PC-3 (cell line): ENCODE measurements around the gene KCP. TPM values are rescaled to one million over a fixed set of nuclear protein-coding genes. Genes with fewer than 3 reads are reported as not detected.

Source experiments
- ATAC-seq: fragments of 200-7000 bp; cut with Tn5 transposase; 2 replicates; pipeline ENCODE4 v1.9.1; 2020; ENCODE audit warnings: mild to moderate bottlenecking, moderate library complexity
- BruUV-seq: library from RNA; stranded (reverse); fragments of 400-500 nt; replicated peaks from 2 replicates; lab custom pipeline; 2021; lab: Mats Ljungman, UMichigan
- CTCF ChIA-PET: fragments of 300-600 bp; sonication (Branson Sonifier 250); formaldehyde crosslinking; loops from one replicate; lab custom pipeline; 2022; ENCODE audit warnings: antibody characterized with exemption; lab: Charles Lee
- POLR2A ChIA-PET: fragments of 300-600 bp; sonication (Branson Sonifier 250); formaldehyde crosslinking; loops from one replicate; lab custom pipeline; 2022; ENCODE audit warnings: antibody characterized with exemption; ENCODE audit not compliant: unreplicated experiment; lab: Charles Lee
- DNase-seq: peaks from one replicate; pipeline ENCODE4 v3.0.0-alpha.2; 2015
- H2AFZ ChIP-seq: fragments of 300-600 bp; sonication (generic); 2 replicates; pipeline ENCODE4 v1.6.0; 2016; ENCODE audit warnings: antibody characterized with exemption, low read length
- H3F3A ChIP-seq: fragments of 300-600 bp; sonication (generic); one replicate; pipeline ENCODE4 v1.6.0; 2017; ENCODE audit warnings: antibody characterized with exemption, low read length, control low read depth, mild to moderate bottlenecking; ENCODE audit not compliant: unreplicated experiment
- H3K27ac ChIP-seq: fragments of 300-600 bp; sonication (generic); 2 replicates; pipeline ENCODE4 v1.5.1; 2016; ENCODE audit warnings: mild to moderate bottlenecking, low read length
- H3K27me3 ChIP-seq: fragments of 300-600 bp; sonication (generic); 2 replicates; pipeline ENCODE4 v1.6.1; 2016; ENCODE audit warnings: low read length, mixed read lengths
- H3K36me3 ChIP-seq: fragments of 300-600 bp; sonication (generic); 2 replicates; pipeline ENCODE4 v1.6.1; 2016; ENCODE audit warnings: low read depth, mixed run types, low read length, mixed read lengths
- H3K4me1 ChIP-seq: fragments of 300-600 bp; sonication (generic); 2 replicates; pipeline ENCODE4 v1.5.1; 2016; ENCODE audit warnings: low read length; ENCODE audit not compliant: insufficient read depth
- H3K4me2 ChIP-seq: fragments of 300-600 bp; sonication (generic); 2 replicates; pipeline ENCODE4 v1.6.0; 2016; ENCODE audit warnings: low read length
- H3K4me3 ChIP-seq: fragments of 300-600 bp; sonication (generic); 2 replicates; pipeline ENCODE4 v1.5.1; 2016; ENCODE audit warnings: mild to moderate bottlenecking, low read length, mixed read lengths
- H3K79me2 ChIP-seq: fragments of 300-600 bp; sonication (generic); 2 replicates; pipeline ENCODE4 v1.6.1; 2017; ENCODE audit warnings: low read length, mixed read lengths
- H3K9ac ChIP-seq: fragments of 300-600 bp; sonication (generic); 2 replicates; pipeline ENCODE4 v1.6.0; 2016; ENCODE audit warnings: mild to moderate bottlenecking, low read length
- H3K9me2 ChIP-seq: fragments of 300-600 bp; sonication (generic); replicated peaks from 2 replicates; pipeline ENCODE4 v1.6.1; 2016; ENCODE audit warnings: mixed run types, low read length, mixed read lengths
- H3K9me3 ChIP-seq: fragments of 300-600 bp; sonication (generic); 2 replicates; pipeline ENCODE4 v1.6.1; 2016; ENCODE audit warnings: low read length, mixed read lengths
- H4K20me1 ChIP-seq: fragments of 300-600 bp; sonication (generic); 2 replicates; pipeline ENCODE4 v1.6.1; 2016; ENCODE audit warnings: low read length, mixed read lengths
- EZH2 ChIP-seq: fragments of 300-600 bp; sonication (generic); IDR thresholded peaks from one replicate; pipeline ENCODE4 v1.6.1; 2017; ENCODE audit warnings: antibody characterized with exemption, mild to moderate bottlenecking, low read length; ENCODE audit not compliant: unreplicated experiment
- EZH2phosphoT487 ChIP-seq: fragments of 300-600 bp; sonication (generic); IDR thresholded peaks from 2 replicates; pipeline ENCODE4 v1.6.1; 2018; ENCODE audit warnings: mild to moderate bottlenecking, antibody characterized with exemption, low read length, borderline replicate concordance
- intact Hi-C: fragments of 100-400 bp; cut with micrococcal nuclease; formaldehyde crosslinking; loops from 2 replicates; pipeline ENCODE4 v1.9.0; 2023
- total RNA-seq: library from RNA; depleted of rRNA; stranded (reverse); fragments of >200 nt; gene quantifications from 2 replicates; pipeline ENCODE4 v1.2.3, GENCODE V29; 2014
- TF ChIP-seq, protein P1 (sequence below): fragments of 300-600 bp; sonication (generic); conservative IDR thresholded peaks from 2 replicates; pipeline ENCODE4 v1.5.1; 2017; ENCODE audit warnings: antibody characterized with exemption, low read depth, mild to moderate bottlenecking, low read length

The KCP gene
- total RNA-seq, 1 experiment from 2014 or later = 3.2 TPM

- no peak overlapping the region for H3K9ac ChIP-seq
- H3K27ac ChIP-seq = no peak overlapping the region
- TF ChIP-seq, protein P1, sequence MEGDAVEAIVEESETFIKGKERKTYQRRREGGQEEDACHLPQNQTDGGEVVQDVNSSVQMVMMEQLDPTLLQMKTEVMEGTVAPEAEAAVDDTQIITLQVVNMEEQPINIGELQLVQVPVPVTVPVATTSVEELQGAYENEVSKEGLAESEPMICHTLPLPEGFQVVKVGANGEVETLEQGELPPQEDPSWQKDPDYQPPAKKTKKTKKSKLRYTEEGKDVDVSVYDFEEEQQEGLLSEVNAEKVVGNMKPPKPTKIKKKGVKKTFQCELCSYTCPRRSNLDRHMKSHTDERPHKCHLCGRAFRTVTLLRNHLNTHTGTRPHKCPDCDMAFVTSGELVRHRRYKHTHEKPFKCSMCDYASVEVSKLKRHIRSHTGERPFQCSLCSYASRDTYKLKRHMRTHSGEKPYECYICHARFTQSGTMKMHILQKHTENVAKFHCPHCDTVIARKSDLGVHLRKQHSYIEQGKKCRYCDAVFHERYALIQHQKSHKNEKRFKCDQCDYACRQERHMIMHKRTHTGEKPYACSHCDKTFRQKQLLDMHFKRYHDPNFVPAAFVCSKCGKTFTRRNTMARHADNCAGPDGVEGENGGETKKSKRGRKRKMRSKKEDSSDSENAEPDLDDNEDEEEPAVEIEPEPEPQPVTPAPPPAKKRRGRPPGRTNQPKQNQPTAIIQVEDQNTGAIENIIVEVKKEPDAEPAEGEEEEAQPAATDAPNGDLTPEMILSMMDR = no peak
- no peak overlapping the region for H3K4me2 ChIP-seq
- no peak overlapping the region for H3K4me3 ChIP-seq
- BruUV-seq = no TSS peak
- no peaks in the 10 kb centered on the region for H3K27me3 ChIP-seq
- CTCF ChIA-PET = no interaction called here
- H3K4me1 ChIP-seq = no peaks in the 10 kb centered on the region
- intact Hi-C loops = no loop called here
- DNase-seq (no peak), ATAC-seq (no peak)
- no peaks in the 10 kb centered on the region for H3K79me2 ChIP-seq
- H2AFZ ChIP-seq = no peak overlapping the region
- no peaks in the 10 kb centered on the region for H4K20me1 ChIP-seq
- no peaks in the 10 kb centered on the region for H3K9me3 ChIP-seq
- H3F3A ChIP-seq = no peaks in the 10 kb centered on the region
- POLR2A ChIA-PET = interaction anchor here (0.5 kb wide), 1 partner anchor 174 kb away, joined by 3 read pairs; no protein-coding TSS in a partner anchor
- no peaks in the 10 kb centered on the region for H3K9me2 ChIP-seq
- H3K36me3 ChIP-seq = no peaks in the 10 kb centered on the region; the same call in 1 of the 2 replicates
Observed at GRCh38 chr7:128856001-128856718, 54.3 kb downstream of the KCP start.

GRCh38 chr7:128855559-128855958, 55.0 kb downstream of the KCP start:
- TF ChIP-seq EZH2 = no peak
- TF ChIP-seq, protein P1 = no peak
- TF ChIP-seq EZH2phosphoT487 = no peak
- H3K4me2 ChIP-seq = no peak overlapping the region
- BruUV-seq = no TSS peak
- H3K9me3 ChIP-seq = no peaks in the 10 kb centered on the region
- H2AFZ ChIP-seq = no peak overlapping the region
- POLR2A ChIA-PET = no interaction called here
- no peaks in the 10 kb centered on the region; the same call in 1 of the 2 replicates for H3K36me3 ChIP-seq
- H3K27me3 ChIP-seq = no peaks in the 10 kb centered on the region
- H3K4me3 ChIP-seq = no peak overlapping the region
- H3F3A ChIP-seq = no peaks in the 10 kb centered on the region
- CTCF ChIA-PET = no interaction called here
- no peak for DNase-seq
- intact Hi-C loops = no loop called here
- H3K27ac ChIP-seq = no peak overlapping the region
- ATAC-seq = no peak
- no peaks in the 10 kb centered on the region for H4K20me1 ChIP-seq
- H3K9me2 ChIP-seq = no peaks in the 10 kb centered on the region
- no peaks in the 10 kb centered on the region for H3K79me2 ChIP-seq
- no peaks in the 10 kb centered on the region for H3K4me1 ChIP-seq
- no peak overlapping the region for H3K9ac ChIP-seq

DNA sequence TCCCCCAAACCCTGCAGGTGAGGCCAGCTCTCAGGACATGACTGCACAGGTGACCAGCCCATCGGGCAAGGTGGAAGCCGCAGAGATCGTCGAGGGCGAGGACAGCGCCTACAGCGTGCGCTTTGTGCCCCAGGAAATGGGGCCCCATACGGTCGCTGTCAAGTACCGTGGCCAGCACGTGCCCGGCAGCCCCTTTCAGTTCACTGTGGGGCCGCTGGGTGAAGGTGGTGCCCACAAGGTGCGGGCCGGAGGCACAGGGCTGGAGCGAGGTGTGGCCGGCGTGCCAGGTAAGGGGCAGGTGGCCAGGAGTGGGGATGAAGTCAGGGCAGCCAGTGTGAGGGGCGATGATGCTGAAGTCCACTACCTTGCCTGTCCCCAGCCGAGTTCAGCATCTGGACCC, 56.1 kb downstream of the KCP start:
- Histone ChIP-seq H3K27me3 (no peaks in the 10 kb centered on the region), H4K20me1 (no peaks in the 10 kb centered on the region)

More for the DNA sequence above, 56.1 kb downstream of the KCP start:
- no peak for DNase-seq
- H3K4me1 ChIP-seq = no peaks in the 10 kb centered on the region
- no peak overlapping the region for H3K9ac ChIP-seq
- H3K4me2 ChIP-seq = no peak overlapping the region
- H3K36me3 ChIP-seq = no peaks in the 10 kb centered on the region; the same call in 1 of the 2 replicates
- no peak overlapping the region for H3K27ac ChIP-seq
- POLR2A ChIA-PET = no interaction called here
- no peaks in the 10 kb centered on the region for H3K9me3 ChIP-seq
- H3K4me3 ChIP-seq = no peak overlapping the region
- H3K79me2 ChIP-seq = no peaks in the 10 kb centered on the region
- no peak for ATAC-seq
- intact Hi-C loops = no loop called here
- H3K9me2 ChIP-seq = no peaks in the 10 kb centered on the region
- no peaks in the 10 kb centered on the region for H3F3A ChIP-seq
- no peak overlapping the region for H2AFZ ChIP-seq
- no TSS peak for BruUV-seq
- TF ChIP-seq EZH2phosphoT487 = no peak
- TF ChIP-seq EZH2 = no peak
- TF ChIP-seq, protein P1 = no peak
- CTCF ChIA-PET = no interaction called here
